ENCODE data around the gene TMEM201. TPM values are rescaled to one million over a fixed set of nuclear protein-coding genes. Genes with fewer than 3 reads are reported as not detected.
A peak's percentile ranks its signal among the peaks of the same experiment; 100 is the strongest.

The TMEM201 gene
- total and polyA plus RNA-seq, 9 donors: 1.6 to 20.8 (median 15.6) TPM

DNA sequence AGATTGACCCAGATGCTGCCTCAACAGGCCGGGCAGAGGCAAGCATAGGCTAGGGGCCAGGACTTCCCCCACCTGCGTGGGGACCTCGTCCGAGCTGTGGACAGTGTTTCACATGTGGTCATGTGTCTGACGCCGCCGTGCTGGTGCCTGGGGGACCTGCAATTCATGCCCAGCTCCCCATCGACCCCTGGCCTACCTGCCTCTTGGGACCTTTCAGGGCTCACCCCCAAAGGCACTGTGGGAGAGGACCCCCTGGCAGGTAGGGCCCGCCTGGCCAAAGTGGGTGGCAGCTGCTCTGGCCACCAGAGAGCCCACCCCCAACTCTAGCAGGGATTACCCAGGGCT, 4.4 kb downstream of the TMEM201 start:
- TF ChIP-seq EP300 (IDR thresholded peaks at IDR 0.05) (no peak), POLR2A (IDR thresholded peaks at IDR 0.05) (no peak)
- TF ChIP-seq, protein P1, sequence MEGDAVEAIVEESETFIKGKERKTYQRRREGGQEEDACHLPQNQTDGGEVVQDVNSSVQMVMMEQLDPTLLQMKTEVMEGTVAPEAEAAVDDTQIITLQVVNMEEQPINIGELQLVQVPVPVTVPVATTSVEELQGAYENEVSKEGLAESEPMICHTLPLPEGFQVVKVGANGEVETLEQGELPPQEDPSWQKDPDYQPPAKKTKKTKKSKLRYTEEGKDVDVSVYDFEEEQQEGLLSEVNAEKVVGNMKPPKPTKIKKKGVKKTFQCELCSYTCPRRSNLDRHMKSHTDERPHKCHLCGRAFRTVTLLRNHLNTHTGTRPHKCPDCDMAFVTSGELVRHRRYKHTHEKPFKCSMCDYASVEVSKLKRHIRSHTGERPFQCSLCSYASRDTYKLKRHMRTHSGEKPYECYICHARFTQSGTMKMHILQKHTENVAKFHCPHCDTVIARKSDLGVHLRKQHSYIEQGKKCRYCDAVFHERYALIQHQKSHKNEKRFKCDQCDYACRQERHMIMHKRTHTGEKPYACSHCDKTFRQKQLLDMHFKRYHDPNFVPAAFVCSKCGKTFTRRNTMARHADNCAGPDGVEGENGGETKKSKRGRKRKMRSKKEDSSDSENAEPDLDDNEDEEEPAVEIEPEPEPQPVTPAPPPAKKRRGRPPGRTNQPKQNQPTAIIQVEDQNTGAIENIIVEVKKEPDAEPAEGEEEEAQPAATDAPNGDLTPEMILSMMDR (IDR thresholded peaks at IDR 0.05): no peak
- H3K36me3 ChIP-seq: no peaks in the 10 kb centered on the region
- no peak for DNase-seq
- intact Hi-C loops (cut with DNase I): no loop called here
- 73 to 88% (median 83%) methylated on average over 9 of the region's 9 CpGs for WGBS, 3 donors
- no peak overlapping the region for H3K4me3 ChIP-seq
- H3K27ac ChIP-seq: no peak overlapping the region
- H3K27me3 ChIP-seq: no peaks in the 10 kb centered on the region
- peaks cover 12% of the 10 kb centered on the region for H3K4me1 ChIP-seq (ENCODE audit: insufficient read depth)
- no peaks in the 10 kb centered on the region for H3K9me3 ChIP-seq

DNA sequence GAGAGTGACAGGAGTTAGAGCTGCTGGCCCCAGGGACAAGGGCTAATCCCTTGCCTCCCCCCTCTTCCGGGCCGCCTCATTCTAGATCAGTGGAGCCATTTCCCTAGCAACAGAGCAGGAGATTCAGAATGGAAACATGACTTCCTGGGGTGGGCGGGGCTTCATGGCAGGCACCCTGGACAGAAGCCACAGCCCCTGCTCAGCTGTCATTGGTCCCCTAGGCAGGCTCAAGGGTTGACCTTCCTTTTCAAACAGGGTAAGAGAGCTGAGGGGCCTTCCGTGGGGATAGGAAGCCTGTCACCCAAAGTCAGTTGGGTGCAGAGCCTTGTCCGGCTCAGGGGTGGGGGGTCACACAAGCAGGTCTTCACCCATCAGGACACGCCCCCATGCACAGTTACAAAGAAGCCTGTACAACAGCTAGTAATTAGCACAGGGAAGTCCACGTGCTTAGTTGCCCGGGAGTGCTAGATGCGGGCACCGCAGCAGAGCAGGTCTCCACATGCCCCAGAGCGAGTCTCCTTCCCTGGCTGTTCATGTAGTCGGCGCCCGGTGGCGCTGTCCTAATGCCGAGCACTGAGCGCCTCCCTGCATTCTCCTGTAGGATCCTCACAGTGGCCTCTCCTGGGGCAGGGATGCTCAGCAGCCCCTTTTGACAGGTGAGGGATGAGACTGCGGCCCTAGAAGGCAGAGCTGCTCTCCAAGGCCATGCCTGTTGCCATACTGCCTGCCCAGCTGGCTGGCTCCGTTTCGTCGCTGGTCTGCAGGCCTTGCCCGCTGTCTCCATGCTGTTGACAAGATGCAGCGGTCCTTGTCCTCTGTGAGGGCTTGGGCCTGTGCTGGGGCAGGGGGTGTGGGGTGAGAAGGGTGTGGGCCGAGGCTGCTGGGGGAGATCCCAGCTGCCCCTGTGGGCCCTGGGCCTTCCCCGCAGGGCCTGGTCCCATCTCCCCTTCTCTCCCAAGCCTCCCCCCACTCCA, 5.1 kb downstream of the TMEM201 start:
- peaks cover 12% of the 10 kb centered on the region for H3K4me1 ChIP-seq (ENCODE audit: insufficient read depth)
- WGBS, 3 donors: 76 to 81% (median 79%) methylated on average over 25 of the region's 25 CpGs
- intact Hi-C loops (cut with DNase I): no loop called here

DNA sequence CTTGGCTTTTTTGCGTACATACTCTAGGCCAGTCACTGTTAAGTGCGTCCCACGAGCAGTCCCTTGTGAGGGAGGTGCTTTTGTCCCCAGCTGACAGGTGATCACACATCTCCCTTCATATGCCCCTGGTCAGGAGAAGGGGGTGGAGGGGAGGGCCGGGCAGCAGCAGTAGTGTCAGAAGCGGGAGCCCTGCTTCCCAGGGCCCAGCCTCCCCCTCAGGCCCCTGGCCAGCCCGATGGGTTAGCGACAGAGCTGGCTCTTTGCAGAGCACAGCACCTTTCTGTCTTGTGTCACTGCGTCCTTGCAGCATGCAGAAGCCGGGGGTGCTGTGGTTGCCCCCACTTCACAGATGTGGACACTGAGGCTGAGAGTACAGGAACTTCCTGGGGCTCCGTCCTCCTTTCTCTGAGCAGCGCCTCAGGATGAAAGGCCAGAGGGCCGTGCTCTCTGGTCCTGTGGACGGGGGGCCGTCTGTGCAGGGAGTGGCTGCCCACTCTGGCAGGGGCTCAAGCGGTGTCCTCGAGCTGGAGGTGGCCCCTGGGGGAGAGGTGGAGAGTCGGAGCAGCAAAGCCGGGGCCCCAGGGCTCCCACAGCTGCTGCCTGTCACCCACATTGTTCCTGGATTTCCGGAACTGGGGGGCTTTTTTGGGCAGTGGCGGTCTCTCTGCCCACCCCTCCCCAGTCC, 5.9 kb downstream of the TMEM201 start:
- Histone ChIP-seq H3K27ac (no peak overlapping the region), H3K9me3 (no peaks in the 10 kb centered on the region), H3K4me1 (ENCODE audit: insufficient read depth) (peaks cover 12% of the 10 kb centered on the region), H3K4me3 (no peak overlapping the region), H3K27me3 (no peaks in the 10 kb centered on the region), H3K36me3 (no peaks in the 10 kb centered on the region)
- 88 to 94% (median 89%) methylated on average over 20 of the region's 20 CpGs for WGBS, 3 donors
- no peak for TF ChIP-seq EP300 (IDR thresholded peaks at IDR 0.05)
- TF ChIP-seq, protein P1 (IDR thresholded peaks at IDR 0.05): no peak
- TF ChIP-seq POLR2A (IDR thresholded peaks at IDR 0.05): no peak
- intact Hi-C loops (cut with DNase I): no loop called here
- no peak for DNase-seq

More for the DNA sequence above, 5.1 kb downstream of the TMEM201 start:
- H3K9me3 ChIP-seq: no peaks in the 10 kb centered on the region
- no peak overlapping the region for H3K4me3 ChIP-seq
- H3K36me3 ChIP-seq: no peaks in the 10 kb centered on the region
- TF ChIP-seq POLR2A (IDR thresholded peaks at IDR 0.05) (no peak), EP300 (IDR thresholded peaks at IDR 0.05) (no peak)
- TF ChIP-seq, protein P1 (IDR thresholded peaks at IDR 0.05): no peak
- DNase-seq: peak in 1 of 5 donors; percentile 51
- H3K27me3 ChIP-seq: no peaks in the 10 kb centered on the region
- no peak overlapping the region for H3K27ac ChIP-seq

- intact Hi-C loops (cut with DNase I): no loop called here
- WGBS, 3 donors: 88 to 92% (median 89%) methylated on average over 14 to 17 of the region's 17 CpGs
- no peak overlapping the region for H3K4me3 ChIP-seq
- no peaks in the 10 kb centered on the region for H3K27me3 ChIP-seq
- DNase-seq: no peak
- H3K27ac ChIP-seq: no peak overlapping the region
- no peaks in the 10 kb centered on the region for H3K9me3 ChIP-seq
- TF ChIP-seq, protein P1 (IDR thresholded peaks at IDR 0.05): no peak
- no peak for TF ChIP-seq EP300 (IDR thresholded peaks at IDR 0.05)
- no peak for TF ChIP-seq POLR2A (IDR thresholded peaks at IDR 0.05)
- peaks cover 5% of the 10 kb centered on the region for H3K4me1 ChIP-seq (ENCODE audit: insufficient read depth)
- no peaks in the 10 kb centered on the region for H3K36me3 ChIP-seq
Observed at GRCh38 chr1:9595156-9595967, 6.7 kb downstream of the TMEM201 start.

Data from ovary (tissue), 9 donors.